B cell (primary cell): Measurements from ENCODE around the gene FASLG. TPM values are rescaled to one million over a fixed set of nuclear protein-coding genes. Genes with fewer than 3 reads are reported as not detected.

Experiments used
- ATAC-seq: fragments of 200-7000 bp; cut with Tn5 transposase; one replicate; pipeline ENCODE4 v1.10.0; 2021; ENCODE audit warnings: low read depth, mild to moderate bottlenecking, moderate number of reproducible peaks, moderate library complexity
- CTCF ChIA-PET: fragments of 350-600 bp; sonication (Branson Sonifier 250); formaldehyde crosslinking; loops from one replicate; lab custom pipeline; 2021; ENCODE audit warnings: antibody characterized with exemption, inconsistent platforms; lab: Charles Lee
- POLR2A ChIA-PET: fragments of 350-600 bp; sonication (Branson Sonifier 250); formaldehyde crosslinking; loops from one replicate; lab custom pipeline; 2021; ENCODE audit warnings: antibody characterized with exemption; lab: Charles Lee
- DNase-seq: peaks from one replicate; pipeline ENCODE4 v3.0.0; 2013
- H2AFZ ChIP-seq: 2 replicates; pipeline ENCODE4 v1.6.1; 2012; ENCODE audit warnings: mild to moderate bottlenecking, low read depth, low read length; ENCODE audit not compliant: insufficient read depth, poor library complexity, severe bottlenecking
- H3K27ac ChIP-seq, 2 donors: 1 replicate in 1 of 2; 2 replicates in 1 of 2; pipeline ENCODE4 v1.5.1; 2012 to 2013; ENCODE audit warnings: low read length in 2 of 2, mild to moderate bottlenecking in 2 of 2, moderate library complexity in 1 of 2
- H3K27me3 ChIP-seq, 4 experiments: fragments of 200-600 bp in 1 of 4; sonication (generic) in 1 of 4; replicated peaks in 1 of 4; 1 replicate in 2 of 4; 2 replicates in 2 of 4; pipeline versions ENCODE4 v1.6.1 to v1.7.0; 2013 to 2016; ENCODE audit warnings: low read length in 3 of 4, mild to moderate bottlenecking in 2 of 4, mixed read lengths in 1 of 4, moderate library complexity in 1 of 4; ENCODE audit not compliant: insufficient read depth in 4 of 4, control insufficient read depth in 3 of 4; ENCODE audit errors: control extremely low read depth in 1 of 4
- H3K36me3 ChIP-seq, 2 experiments: replicated peaks in 1 of 2; 1 replicate in 1 of 2; 2 replicates in 1 of 2; pipeline versions ENCODE4 v1.6.1 to v1.7.1; 2013; ENCODE audit warnings: low read length in 1 of 2; ENCODE audit not compliant: insufficient read depth in 2 of 2, control insufficient read depth in 1 of 2; ENCODE audit errors: control extremely low read depth in 1 of 2, extremely low read depth in 1 of 2
- H3K4me1 ChIP-seq, 2 donors: fragments of 200-600 bp in 1 of 2; sonication (generic) in 1 of 2; 1 replicate in 1 of 2; 2 replicates in 1 of 2; pipeline versions ENCODE4 v1.5.1 to v1.6.1; 2013 to 2017; ENCODE audit warnings: low read length in 2 of 2; ENCODE audit not compliant: control insufficient read depth in 2 of 2, insufficient read depth in 2 of 2
- H3K4me2 ChIP-seq: replicated peaks from 2 replicates; pipeline ENCODE3; 2012; ENCODE audit warnings: mild to moderate bottlenecking, low read depth, low read length; ENCODE audit not compliant: poor library complexity, severe bottlenecking
- H3K4me3 ChIP-seq, 5 experiments: fragments of 200-600 bp in 1 of 5; sonication (generic) in 1 of 5; 1 replicate in 3 of 5; 2 replicates in 2 of 5; pipeline versions ENCODE4 v1.5.1 to v1.7.0; 2011 to 2016; ENCODE audit warnings: low read length in 4 of 5, mild to moderate bottlenecking in 4 of 5, low read depth in 2 of 5, control low read depth in 1 of 5, moderate library complexity in 1 of 5; ENCODE audit not compliant: insufficient read depth in 1 of 5; ENCODE audit errors: control extremely low read depth in 1 of 5, extremely low read depth in 1 of 5
- H3K79me2 ChIP-seq: fragments of 200-600 bp; sonication (generic); one replicate; pipeline ENCODE4 v1.6.0; 2016; ENCODE audit warnings: low read length; ENCODE audit not compliant: control insufficient read depth, insufficient read depth
- H3K9ac ChIP-seq: fragments of 200-600 bp; sonication (generic); 2 replicates; pipeline ENCODE4 v1.6.1; 2017; ENCODE audit warnings: mild to moderate bottlenecking, low read length, moderate library complexity
- H3K9me3 ChIP-seq, 3 donors: one replicate each; pipeline versions ENCODE4 v1.6.1 to v1.7.1; 2013; ENCODE audit warnings: low read length in 2 of 3; ENCODE audit not compliant: control insufficient read depth in 2 of 3, insufficient read depth in 1 of 3; ENCODE audit errors: control extremely low read depth in 1 of 3
- H4K20me1 ChIP-seq: 2 replicates; pipeline ENCODE4 v1.6.0; 2012; ENCODE audit warnings: mild to moderate bottlenecking, low read length; ENCODE audit not compliant: insufficient read depth, control insufficient read depth, poor library complexity, severe bottlenecking
- H3K27ac Mint-ChIP-seq: one replicate; pipeline ENCODE4 v1.8.0; 2021; ENCODE audit warnings: mixed read lengths
- H3K27me3 Mint-ChIP-seq: one replicate; pipeline ENCODE4 v1.8.0; 2021; ENCODE audit warnings: mixed read lengths
- H3K4me1 Mint-ChIP-seq: one replicate; pipeline ENCODE4 v1.8.0; 2021; ENCODE audit warnings: mixed read lengths
- H3K4me3 Mint-ChIP-seq: one replicate; pipeline ENCODE4 v1.8.0; 2021; ENCODE audit warnings: mixed read lengths
- H3K9me3 Mint-ChIP-seq: one replicate; pipeline ENCODE4 v1.8.0; 2022; ENCODE audit warnings: mixed read lengths; ENCODE audit not compliant: insufficient read depth
- CTCF ChIP-seq: fragments of 200-600 bp; IDR thresholded peaks from one replicate; pipeline ENCODE4 v1.8.0; 2022; ENCODE audit warnings: antibody characterized with exemption, mild to moderate bottlenecking
- EZH2 ChIP-seq: IDR thresholded peaks from 2 replicates; pipeline ENCODE4 v1.6.1; 2012; ENCODE audit warnings: borderline replicate concordance, low read depth, mild to moderate bottlenecking, moderate library complexity, low read length; ENCODE audit not compliant: insufficient read depth, poor library complexity, severe bottlenecking
- WGBS: methylation state at CpG from one replicate; pipeline ENCODE4 v1.1.5; 2013; ENCODE audit warnings: missing lambda C conversion rate; ENCODE audit not compliant: insufficient coverage; 5-methylcytosine and 5-hydroxymethylcytosine counted together
- intact Hi-C: fragments of 100-400 bp; cut with micrococcal nuclease; formaldehyde crosslinking; loops from one replicate; pipeline ENCODE4 v1.10.0; 2022
- polyA plus RNA-seq: library from polyadenylated mRNA; depleted of rRNA; stranded (reverse); fragments of >200 nt; gene quantifications from 2 replicates; pipeline ENCODE4 v1.2.3, GENCODE V29; 2012
- total RNA-seq, 2 donors: library from RNA; stranded (reverse); fragments of 120-200 nt in 1 of 2; gene quantifications; 1 replicate in 1 of 2; 2 replicates in 1 of 2; pipeline versions ENCODE4 v1.2.3 to v1.2.4, GENCODE V29; 2013 to 2022

The FASLG gene
- total and polyA plus RNA-seq, 2 donors (not counting 1 experiment from before 2014, with no cell fraction given) = 0.15 TPM; not detected in 1

- Histone ChIP-seq H3K79me2 (no peaks in the 10 kb centered on the region), H3K27me3 (no peaks in the 10 kb centered on the region), H3K9ac (no peak overlapping the region), H3K27ac (no peak overlapping the region), H3K36me3 (no peaks in the 10 kb centered on the region), H3K4me1 (no peaks in the 10 kb centered on the region), H2AFZ (no peak overlapping the region), H3K4me3 (no peak overlapping the region), H3K9me3 (no peaks in the 10 kb centered on the region), H3K4me2 (no peak overlapping the region), H4K20me1 (no peaks in the 10 kb centered on the region)
- POLR2A ChIA-PET = no interaction called here
- no peak for ATAC-seq
- intact Hi-C loops = no loop called here
- no CpG with 5 or more reads among the region's 2 CpGs for WGBS
- CTCF ChIA-PET = no interaction called here
- Mint-ChIP-seq H3K4me3 (no peak overlapping the region), H3K27ac (no peak overlapping the region), H3K4me1 (no peaks in the 10 kb centered on the region), H3K27me3 (peaks cover 27% of the 10 kb centered on the region), H3K9me3 (no peaks in the 10 kb centered on the region)
- TF ChIP-seq EZH2 = no peak
- TF ChIP-seq CTCF = no peak
- no peak for DNase-seq
Measured at GRCh38 chr1:172673761-172674160, 14.9 kb downstream of the FASLG start.

- 88% methylated on average over 1 of the region's 4 CpGs for WGBS
- Histone ChIP-seq H3K79me2 (no peaks in the 10 kb centered on the region), H3K9me3 (no peaks in the 10 kb centered on the region), H4K20me1 (no peaks in the 10 kb centered on the region), H3K4me3 (no peak overlapping the region), H3K27me3 (no peaks in the 10 kb centered on the region), H3K36me3 (no peaks in the 10 kb centered on the region), H3K4me1 (no peaks in the 10 kb centered on the region), H3K27ac (no peak overlapping the region), H2AFZ (no peak overlapping the region), H3K4me2 (no peak overlapping the region), H3K9ac (no peak overlapping the region)
- intact Hi-C loops = no loop called here
- no peak overlapping the region for H3K4me3 Mint-ChIP-seq
- ChIA-PET CTCF (interaction anchor here (0.6 kb wide), 1 partner anchor 584 kb away, joined by 3 read pairs; no protein-coding TSS in a partner anchor), POLR2A (no interaction called here)
- ATAC-seq (no peak), DNase-seq (no peak)
- peaks cover 34% of the 10 kb centered on the region for H3K27me3 Mint-ChIP-seq
- no peak for TF ChIP-seq EZH2
- H3K27ac Mint-ChIP-seq = no peak overlapping the region
- H3K9me3 Mint-ChIP-seq = no peaks in the 10 kb centered on the region
- no peaks in the 10 kb centered on the region for H3K4me1 Mint-ChIP-seq
Measured at GRCh38 chr1:172674831-172675613, 16.1 kb downstream of the FASLG start.
